HepG2 (cell line): ENCODE results near the gene NT5C3B. TPM values are rescaled to one million over a fixed set of nuclear protein-coding genes. Genes with fewer than 3 reads are reported as not detected.

Experiments used
- ATF1 ChIP-seq: IDR thresholded peaks from 2 replicates; pipeline ENCODE4 v1.6.1; 2016; ENCODE audit warnings: mild to moderate bottlenecking, control low read depth
- GTF3A ChIP-seq: sonication (generic); formaldehyde crosslinking; conservative IDR thresholded peaks from 2 replicates; pipeline ENCODE4 v1.4.0; 2020; ENCODE audit warnings: mild to moderate bottlenecking, missing genetic modification reagents
- KLF13 ChIP-seq: sonication (generic); formaldehyde crosslinking; IDR thresholded peaks from 2 replicates; pipeline ENCODE4 v1.4.0; 2020; ENCODE audit warnings: mild to moderate bottlenecking, missing genetic modification reagents
- MZF1 ChIP-seq: sonication (generic); formaldehyde crosslinking; IDR thresholded peaks from 2 replicates; pipeline ENCODE4 v1.8.1; 2023; ENCODE audit warnings: mild to moderate bottlenecking, missing genetic modification reagents, borderline replicate concordance
- PAF1 ChIP-seq: IDR thresholded peaks from 2 replicates; pipeline ENCODE4 v1.6.1; 2016; ENCODE audit warnings: missing genetic modification reagents, missing compliant biosample characterization
- PAWR ChIP-seq: sonication (generic); formaldehyde crosslinking; IDR thresholded peaks from 2 replicates; pipeline ENCODE4 v1.4.0; 2020; ENCODE audit warnings: missing genetic modification reagents, mild to moderate bottlenecking, borderline replicate concordance
- POLR2AphosphoS2 ChIP-seq: IDR thresholded peaks from 2 replicates; pipeline ENCODE4 v1.6.1; 2011; ENCODE audit warnings: low read depth, low read length, improper control_type of control experiment
- SIN3B ChIP-seq: fragments of 150-350 bp; IDR thresholded peaks from 2 replicates; pipeline ENCODE4 v1.6.1; 2014; ENCODE audit warnings: low read length
- ZBTB3 ChIP-seq: sonication (generic); formaldehyde crosslinking; IDR thresholded peaks from 2 replicates; pipeline ENCODE4 v1.4.0; 2020; ENCODE audit warnings: low read depth, mild to moderate bottlenecking, moderate library complexity, missing genetic modification reagents, borderline replicate concordance
- ZNF142 ChIP-seq: sonication (generic); formaldehyde crosslinking; IDR thresholded peaks from 2 replicates; pipeline ENCODE4 v1.4.0; 2020; ENCODE audit warnings: missing genetic modification reagents
- ZNF563 ChIP-seq: sonication (generic); formaldehyde crosslinking; IDR thresholded peaks from 2 replicates; pipeline ENCODE4 v1.8.0; 2022; ENCODE audit warnings: mild to moderate bottlenecking, moderate library complexity, missing genetic modification reagents
- ZNF773 ChIP-seq: sonication (generic); formaldehyde crosslinking; IDR thresholded peaks from 2 replicates; pipeline ENCODE4 v1.4.0; 2020; ENCODE audit warnings: missing genetic modification reagents, borderline replicate concordance
- ZNF790 ChIP-seq: sonication (generic); formaldehyde crosslinking; IDR thresholded peaks from 2 replicates; pipeline ENCODE4 v1.8.0; 2022; ENCODE audit warnings: missing genetic modification reagents, mild to moderate bottlenecking, borderline replicate concordance
- ZSCAN30 ChIP-seq: sonication (generic); formaldehyde crosslinking; IDR thresholded peaks from 2 replicates; pipeline ENCODE4 v1.5.0; 2020; ENCODE audit warnings: mild to moderate bottlenecking, missing genetic modification reagents
- polyA plus RNA-seq, 8 experiments: library from polyadenylated mRNA; depleted of rRNA in 3 of 8; stranded (reverse) in 7 of 8; unstranded in 1 of 8; fragments of >200 nt; fragmentation: Illumina TruSeq in 4 of 8; extraction: Trizol in 4 of 8; gene quantifications; 2 replicates each; pipeline versions ENCODE4 v1.2.1 to v1.2.3, GENCODE V29; 2011 to 2016; ENCODE audit warnings: low read depth in 4 of 8, missing spikeins in 1 of 8, mixed read lengths in 1 of 8; ENCODE audit not compliant: insufficient read depth in 1 of 8
- total RNA-seq, 5 experiments: library from RNA; depleted of rRNA; stranded (reverse); fragments of >200 nt; fragmentation: Illumina TruSeq; extraction: Trizol; gene quantifications; 2 replicates each; pipeline ENCODE4 v1.2.3, GENCODE V29; 2016; ENCODE audit warnings: low read depth in 1 of 5
- TF ChIP-seq, protein P1 (sequence below): sonication (generic); formaldehyde crosslinking; IDR thresholded peaks from 2 replicates; pipeline ENCODE4 v1.4.0; 2020; ENCODE audit warnings: missing genetic modification reagents
- TF ChIP-seq, protein P2 (sequence below): sonication (generic); formaldehyde crosslinking; IDR thresholded peaks from 2 replicates; pipeline ENCODE4 v1.4.0; 2020; ENCODE audit warnings: mild to moderate bottlenecking, low read depth, missing genetic modification reagents

Gene NT5C3B
- total and polyA plus RNA-seq, 2 of the 13 experiments (the other 11 are each of a cell fraction or from before 2014, with no cell fraction given), result 104 to 126 TPM

GRCh38 chr17:41786227-41787020 is 49.6 kb downstream of the NT5C3B start, which contains the start of gene JUP (continued):
- TF ChIP-seq ZNF142 (CRISPR knock-in tag) (peak; percentile 97), GTF3A (CRISPR knock-in tag) (no peak), ZNF773 (no peak), ZNF790 (CRISPR knock-in tag) (peak; percentile 84; the same call in 1 of the 2 replicates), PAF1 (no peak), POLR2AphosphoS2 (no peak), ZSCAN30 (CRISPR knock-in tag) (no peak), PAWR (CRISPR knock-in tag) (no peak), MZF1 (no peak), ZNF563 (CRISPR knock-in tag) (peak; percentile 92; the same call in 1 of the 2 replicates), ATF1 (no peak; the same call in 1 of the 2 replicates), KLF13 (CRISPR knock-in tag) (no peak), SIN3B (no peak), ZBTB3 (CRISPR knock-in tag) (no peak)
- TF ChIP-seq, protein P1, sequence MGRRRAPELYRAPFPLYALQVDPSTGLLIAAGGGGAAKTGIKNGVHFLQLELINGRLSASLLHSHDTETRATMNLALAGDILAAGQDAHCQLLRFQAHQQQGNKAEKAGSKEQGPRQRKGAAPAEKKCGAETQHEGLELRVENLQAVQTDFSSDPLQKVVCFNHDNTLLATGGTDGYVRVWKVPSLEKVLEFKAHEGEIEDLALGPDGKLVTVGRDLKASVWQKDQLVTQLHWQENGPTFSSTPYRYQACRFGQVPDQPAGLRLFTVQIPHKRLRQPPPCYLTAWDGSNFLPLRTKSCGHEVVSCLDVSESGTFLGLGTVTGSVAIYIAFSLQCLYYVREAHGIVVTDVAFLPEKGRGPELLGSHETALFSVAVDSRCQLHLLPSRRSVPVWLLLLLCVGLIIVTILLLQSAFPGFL (CRISPR knock-in tag), result 0 out of 2 replicates have a peak, but pooled peaks have one; percentile 68
- TF ChIP-seq, protein P2, sequence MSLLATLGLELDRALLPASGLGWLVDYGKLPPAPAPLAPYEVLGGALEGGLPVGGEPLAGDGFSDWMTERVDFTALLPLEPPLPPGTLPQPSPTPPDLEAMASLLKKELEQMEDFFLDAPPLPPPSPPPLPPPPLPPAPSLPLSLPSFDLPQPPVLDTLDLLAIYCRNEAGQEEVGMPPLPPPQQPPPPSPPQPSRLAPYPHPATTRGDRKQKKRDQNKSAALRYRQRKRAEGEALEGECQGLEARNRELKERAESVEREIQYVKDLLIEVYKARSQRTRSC (CRISPR knock-in tag), result no peak
